ENCODE results near the gene ACTR1B. TPM values are rescaled to one million over a fixed set of nuclear protein-coding genes. Genes with fewer than 3 reads are reported as not detected.

Gene ACTR1B
- total RNA-seq, 2 experiments from 2014 or later: 68.2 to 71.2 TPM

- TF ChIP-seq EZH2phosphoT487 (IDR thresholded peaks at IDR 0.05; ENCODE audit: borderline replicate concordance, low read depth, low read length): no peak
- no peak for TF ChIP-seq CTCF (conservative IDR thresholded peaks at IDR 0.05; ENCODE audit: low read length)
- no peak for DNase-seq (ENCODE audit: low spot score)
- no peaks in the 10 kb centered on the region for H3K79me2 ChIP-seq (ENCODE audit: insufficient read depth, low read depth, low read length)
- H3K4me3 ChIP-seq (ENCODE audit: low read depth, low read length, poor library complexity, severe bottlenecking): no peak overlapping the region
- no peak overlapping the region for H2AFZ ChIP-seq (ENCODE audit: low read length)
- H4K20me1 ChIP-seq (ENCODE audit: insufficient read depth, low read length): no peaks in the 10 kb centered on the region
- intact Hi-C loops (cut with micrococcal nuclease; ENCODE audit: unreplicated experiment): no loop called here
- H3K36me3 ChIP-seq (ENCODE audit: insufficient read depth, low read length): no peaks in the 10 kb centered on the region
- H3K9me2 ChIP-seq (ENCODE audit: insufficient read depth, low read length): no peaks in the 10 kb centered on the region
- no TSS peak for BruUV-seq (replicated peaks)
- H3K4me2 ChIP-seq (ENCODE audit: low read length): no peak overlapping the region
- H3K4me1 ChIP-seq (ENCODE audit: insufficient read depth, low read length, poor library complexity, severe bottlenecking): no peaks in the 10 kb centered on the region
- ChIA-PET CTCF (ENCODE audit: unreplicated experiment) (no interaction called here), POLR2A (interaction anchor here (0.6 kb wide), 1 partner anchor 1227 kb away, joined by 3 read pairs; no protein-coding TSS in a partner anchor)
- H3K9me3 ChIP-seq (ENCODE audit: low read length): no peaks in the 10 kb centered on the region
- no peak overlapping the region for H3K27ac ChIP-seq (ENCODE audit: low read depth, low read length, poor library complexity, severe bottlenecking)
These were observed 41.1 kb upstream of the ACTR1B start for GRCh38 chr2:97704989-97705388.

- H3K4me2 ChIP-seq (ENCODE audit: low read length): no peak overlapping the region
- no peak for DNase-seq (ENCODE audit: low spot score)
- ChIA-PET CTCF (ENCODE audit: unreplicated experiment) (no interaction called here), POLR2A (no interaction called here)
- H3K9me3 ChIP-seq (ENCODE audit: low read length): no peaks in the 10 kb centered on the region
- no peak overlapping the region for H2AFZ ChIP-seq (ENCODE audit: low read length)
- H3K4me3 ChIP-seq (ENCODE audit: low read depth, low read length, poor library complexity, severe bottlenecking): no peak overlapping the region
- TF ChIP-seq CTCF (conservative IDR thresholded peaks at IDR 0.05; ENCODE audit: low read length) (no peak), EZH2phosphoT487 (IDR thresholded peaks at IDR 0.05; ENCODE audit: borderline replicate concordance, low read depth, low read length) (no peak)
- no peaks in the 10 kb centered on the region for H3K79me2 ChIP-seq (ENCODE audit: insufficient read depth, low read depth, low read length)
- intact Hi-C loops (cut with micrococcal nuclease; ENCODE audit: unreplicated experiment): no loop called here
- no TSS peak for BruUV-seq (replicated peaks)
- H4K20me1 ChIP-seq (ENCODE audit: insufficient read depth, low read length): no peaks in the 10 kb centered on the region
- H3K9me2 ChIP-seq (ENCODE audit: insufficient read depth, low read length): no peaks in the 10 kb centered on the region
- no peak overlapping the region for H3K27ac ChIP-seq (ENCODE audit: low read depth, low read length, poor library complexity, severe bottlenecking)
- H3K36me3 ChIP-seq (ENCODE audit: insufficient read depth, low read length): no peaks in the 10 kb centered on the region
- H3K4me1 ChIP-seq (ENCODE audit: insufficient read depth, low read length, poor library complexity, severe bottlenecking): no peaks in the 10 kb centered on the region
These were observed 39.9 kb upstream of the ACTR1B start for GRCh38 chr2:97703741-97704140.

- Histone ChIP-seq H3K9me2 (ENCODE audit: insufficient read depth, low read length) (no peaks in the 10 kb centered on the region), H3K79me2 (ENCODE audit: insufficient read depth, low read depth, low read length) (no peaks in the 10 kb centered on the region), H2AFZ (ENCODE audit: low read length) (no peak overlapping the region), H3K27ac (ENCODE audit: low read depth, low read length, poor library complexity, severe bottlenecking) (no peak overlapping the region), H3K4me3 (ENCODE audit: low read depth, low read length, poor library complexity, severe bottlenecking) (no peak overlapping the region), H3K36me3 (ENCODE audit: insufficient read depth, low read length) (no peaks in the 10 kb centered on the region), H3K4me1 (ENCODE audit: insufficient read depth, low read length, poor library complexity, severe bottlenecking) (no peaks in the 10 kb centered on the region), H3K9me3 (ENCODE audit: low read length) (no peaks in the 10 kb centered on the region), H4K20me1 (ENCODE audit: insufficient read depth, low read length) (no peaks in the 10 kb centered on the region), H3K4me2 (ENCODE audit: low read length) (no peak overlapping the region)
- no TSS peak for BruUV-seq (replicated peaks)
- TF ChIP-seq CTCF (conservative IDR thresholded peaks at IDR 0.05; ENCODE audit: low read length) (no peak), EZH2phosphoT487 (IDR thresholded peaks at IDR 0.05; ENCODE audit: borderline replicate concordance, low read depth, low read length) (no peak)
- intact Hi-C loops (cut with micrococcal nuclease; ENCODE audit: unreplicated experiment): no loop called here
- ChIA-PET CTCF (ENCODE audit: unreplicated experiment) (no interaction called here), POLR2A (interaction anchor here (0.6 kb wide), 1 partner anchor 129 kb away, joined by 4 read pairs; no protein-coding TSS in a partner anchor)
- no peak for DNase-seq (ENCODE audit: low spot score)
These were observed 39.1 kb upstream of the ACTR1B start for GRCh38 chr2:97702731-97703470.

Data from OCI-LY7 (cell line).